Stomach (tissue), 9 donors: ENCODE data around the gene RLIM. TPM values are rescaled to one million over a fixed set of nuclear protein-coding genes. Genes with fewer than 3 reads are reported as not detected.
A peak's percentile ranks its signal among the peaks of the same experiment; 100 is the strongest.

Experiments used
- DNase-seq, 2 donors: peaks; one replicate each; pipeline versions ENCODE4 v3.0.0 to v3.0.0-alpha.2; 2013 to 2019
- H3K27ac ChIP-seq, 5 donors: fragments of 200-600 bp in 4 of 5; sonication (generic) in 4 of 5; one replicate each; pipeline ENCODE4 v1.5.1; 2013 to 2019; ENCODE audit warnings: mild to moderate bottlenecking in 1 of 5, moderate library complexity in 1 of 5
- H3K27me3 ChIP-seq, 3 donors: fragments of 200-600 bp; sonication (generic); one replicate each; pipeline ENCODE4 v1.5.1; 2017 to 2019; ENCODE audit warnings: mixed run types in 1 of 3
- H3K36me3 ChIP-seq, 4 donors: fragments of 200-600 bp; sonication (generic); 1 replicate in 3 of 4; 2 replicates in 1 of 4; pipeline ENCODE4 v1.5.1; 2016 to 2019
- H3K4me1 ChIP-seq, 4 donors: fragments of 200-600 bp; sonication (generic); one replicate each; pipeline ENCODE4 v1.5.1; 2016 to 2019
- H3K4me3 ChIP-seq, 4 donors: fragments of 200-600 bp; sonication (generic) in 3 of 4; one replicate each; pipeline ENCODE4 v1.5.1; 2016 to 2019; ENCODE audit warnings: mild to moderate bottlenecking in 1 of 4
- H3K9me3 ChIP-seq, 4 donors: fragments of 200-600 bp; sonication (generic); one replicate each; pipeline ENCODE4 v1.5.1; 2016 to 2019
- CTCF ChIP-seq, 7 experiments: fragments of 450-650 bp in 4 of 7; fragments of 200-600 bp in 3 of 7; sonication (generic) in 3 of 7; IDR thresholded peaks; one replicate each; pipeline ENCODE4 v1.5.1; 2016 to 2019; ENCODE audit warnings: antibody characterized with exemption in 7 of 7, control low read depth in 2 of 7, mild to moderate bottlenecking in 1 of 7
- EP300 ChIP-seq: sonication (generic); formaldehyde crosslinking; IDR thresholded peaks from one replicate; pipeline ENCODE4 v1.6.1; 2017; ENCODE audit warnings: antibody characterized with exemption
- POLR2A ChIP-seq, 4 donors: fragments of 450-650 bp; IDR thresholded peaks; one replicate each; pipeline ENCODE4 v1.6.1; 2016; ENCODE audit warnings: antibody characterized with exemption in 4 of 4, control low read depth in 2 of 4, mild to moderate bottlenecking in 1 of 4, moderate library complexity in 1 of 4
- POLR2AphosphoS5 ChIP-seq, 3 donors: sonication (generic); formaldehyde crosslinking; IDR thresholded peaks; one replicate each; pipeline ENCODE4 v1.6.1; 2016; ENCODE audit warnings: antibody characterized with exemption in 3 of 3
- WGBS, 5 donors: extraction: QIAGEN DNeasy Blood & Tissue Kit in 3 of 5; methylation state at CpG; one replicate each; pipeline versions ENCODE4 v1.1.5 to v1.1.7; 2013 to 2018; 5-methylcytosine and 5-hydroxymethylcytosine counted together
- intact Hi-C: fragments of 100-400 bp; cut with DNase I; formaldehyde crosslinking; loops from one replicate; pipeline ENCODE4 v1.15.1; 2023; ENCODE audit warnings: low total_unique reads
- polyA plus RNA-seq, 3 donors: library from polyadenylated mRNA; stranded (reverse); fragments of 200-250 nt; gene quantifications; one replicate each; pipeline ENCODE4 v1.2.3, GENCODE V29; 2013
- total RNA-seq, 5 donors: library from RNA; depleted of rRNA; stranded (reverse); fragments of >200 nt; gene quantifications; one replicate each; pipeline versions ENCODE4 v1.1.0 to v1.2.3, GENCODE V29; 2014 to 2016
- donor health status: healthy with polysubstance abuse.
- donor health status: Bipolar disorder and iron deficiency.
- donor health status: healthy.

Gene RLIM
- total and polyA plus RNA-seq, 8 donors: 2.9 to 67.9 (median 10.5) TPM

GRCh38 chrX:74636749-74637314 is 22.4 kb upstream of the RLIM start:
- H3K27ac ChIP-seq: no peak overlapping the region
- no peak overlapping the region for H3K4me3 ChIP-seq
- H3K27me3 ChIP-seq: peaks cover 0 to 6% (median 0%) of the 10 kb centered on the region in 3 donors
- DNase-seq: no peak
- no peaks in the 10 kb centered on the region for H3K36me3 ChIP-seq
- WGBS, 5 donors: 65 to 84% (median 80%) methylated on average over 5 to 9 of the region's 9 CpGs
- H3K4me1 ChIP-seq: no peaks in the 10 kb centered on the region
- intact Hi-C loops: no loop called here
- peaks cover 0 to 17% (median 0%) of the 10 kb centered on the region in 4 donors for H3K9me3 ChIP-seq
- TF ChIP-seq POLR2A (IDR thresholded peaks at IDR 0.05): no peak
- TF ChIP-seq CTCF (IDR thresholded peaks at IDR 0.05): no peak
- TF ChIP-seq POLR2AphosphoS5 (IDR thresholded peaks at IDR 0.05): no peak
- TF ChIP-seq EP300: no peak

GRCh38 chrX:74613370-74614092 is 893 bp downstream of the RLIM start:
- Histone ChIP-seq H3K27ac (peak overlapping the region; percentile 94 to 99 (median 97)), H3K4me1 (peaks cover 0 to 13% (median 6%) of the 10 kb centered on the region in 4 donors), H3K4me3 (peak overlapping the region; percentile 52 to 77 (median 58)), H3K36me3 (peaks cover 0 to 10% (median 2%) of the 10 kb centered on the region in 4 donors), H3K9me3 (no peaks in the 10 kb centered on the region), H3K27me3 (no peaks in the 10 kb centered on the region)
- DNase-seq: peak in 1 of 2 donors; percentile 70
- TF ChIP-seq CTCF (IDR thresholded peaks at IDR 0.05) (no peak), EP300 (no peak), POLR2A (IDR thresholded peaks at IDR 0.05) (no peak), POLR2AphosphoS5 (IDR thresholded peaks at IDR 0.05) (no peak)
- intact Hi-C loops: no loop called here
- 0 to 22% (median 4%) methylated on average over 12 to 15 of the region's 15 CpGs for WGBS, 5 donors

- intact Hi-C loops: no loop called here
- Histone ChIP-seq H3K4me3 (no peak overlapping the region), H3K36me3 (peaks cover 0 to 21% (median 2%) of the 10 kb centered on the region in 4 donors), H3K27me3 (no peaks in the 10 kb centered on the region), H3K9me3 (no peaks in the 10 kb centered on the region), H3K27ac (no peak overlapping the region), H3K4me1 (peaks cover 0 to 24% (median 8%) of the 10 kb centered on the region in 4 donors)
- no peak for TF ChIP-seq CTCF (IDR thresholded peaks at IDR 0.05)
- TF ChIP-seq POLR2AphosphoS5 (IDR thresholded peaks at IDR 0.05): no peak
- no peak for TF ChIP-seq POLR2A (IDR thresholded peaks at IDR 0.05)
- TF ChIP-seq EP300: no peak
- no peak for DNase-seq
- 81 to 96% (median 89%) methylated on average over 12 of the region's 12 CpGs for WGBS, 5 donors
Measured at GRCh38 chrX:74606799-74607198, 7.6 kb downstream of the RLIM start.

- TF ChIP-seq POLR2A (IDR thresholded peaks at IDR 0.05) (no peak), POLR2AphosphoS5 (IDR thresholded peaks at IDR 0.05) (no peak), CTCF (IDR thresholded peaks at IDR 0.05) (no peak), EP300 (no peak)
- H3K27me3 ChIP-seq: no peaks in the 10 kb centered on the region
- peaks cover 0 to 17% (median 2%) of the 10 kb centered on the region in 4 donors for H3K36me3 ChIP-seq
- DNase-seq: no peak
- H3K9me3 ChIP-seq: no peaks in the 10 kb centered on the region
- intact Hi-C loops: no loop called here
- no peak overlapping the region for H3K4me3 ChIP-seq
- H3K4me1 ChIP-seq: peaks cover 0 to 24% (median 8%) of the 10 kb centered on the region in 4 donors
- H3K27ac ChIP-seq: no peak overlapping the region
Measured at GRCh38 chrX:74606342-74606741, 8.1 kb downstream of the RLIM start.
